HepG2 (cell line): ENCODE data around the gene GH2. TPM values are rescaled to one million over a fixed set of nuclear protein-coding genes. Genes with fewer than 3 reads are reported as not detected.

Source experiments
- ATAD3A ChIP-seq: sonication (generic); formaldehyde crosslinking; IDR thresholded peaks from 2 replicates; pipeline ENCODE4 v1.4.0; 2020; ENCODE audit warnings: missing genetic modification reagents
- BRD4 ChIP-seq: sonication (generic); formaldehyde crosslinking; IDR thresholded peaks from 2 replicates; pipeline ENCODE4 v1.4.0; 2020; ENCODE audit warnings: missing genetic modification reagents
- CEBPG ChIP-seq: IDR thresholded peaks from 2 replicates; pipeline ENCODE4 v1.6.1; 2016
- E2F5 ChIP-seq: sonication (generic); formaldehyde crosslinking; conservative IDR thresholded peaks from 2 replicates; pipeline ENCODE4 v1.4.0; 2020; ENCODE audit warnings: missing genetic modification reagents
- ISX ChIP-seq: sonication (generic); formaldehyde crosslinking; conservative IDR thresholded peaks from 2 replicates; pipeline ENCODE4 v1.5.0; 2020; ENCODE audit warnings: missing genetic modification reagents
- SNAPC2 ChIP-seq: sonication (generic); formaldehyde crosslinking; IDR thresholded peaks from 2 replicates; pipeline ENCODE4 v1.8.1; 2022; ENCODE audit warnings: mild to moderate bottlenecking, missing genetic modification reagents
- SOX6 ChIP-seq, 2 experiments: fragments of 450-650 bp in 1 of 2; sonication (generic) in 1 of 2; formaldehyde crosslinking in 1 of 2; IDR thresholded peaks; 2 replicates each; pipeline versions ENCODE4 v1.4.0 to v1.6.1; 2017 to 2020; ENCODE audit warnings: antibody characterized with exemption in 1 of 2, mild to moderate bottlenecking in 1 of 2, missing genetic modification reagents in 1 of 2
- SYNCRIP ChIP-seq: fragments of 200-400 bp; formaldehyde crosslinking; IDR thresholded peaks from 2 replicates; pipeline ENCODE4 v1.6.1; 2018; ENCODE audit warnings: mild to moderate bottlenecking, low read depth, low read length; ENCODE audit not compliant: insufficient read depth
- TFDP1 ChIP-seq: IDR thresholded peaks from 2 replicates; pipeline ENCODE4 v1.6.1; 2016; ENCODE audit warnings: missing compliant biosample characterization, missing genetic modification reagents, borderline replicate concordance
- ZC3H13 ChIP-seq: sonication (generic); formaldehyde crosslinking; IDR thresholded peaks from 2 replicates; pipeline ENCODE4 v1.8.1; 2023; ENCODE audit warnings: mild to moderate bottlenecking, missing genetic modification reagents, moderate library complexity
- ZKSCAN1 ChIP-seq: fragments of 150-350 bp; IDR thresholded peaks from 2 replicates; pipeline ENCODE4 v1.6.1; 2014; ENCODE audit warnings: low read length
- ZNF343 ChIP-seq: sonication (generic); formaldehyde crosslinking; IDR thresholded peaks from 2 replicates; pipeline ENCODE4 v1.4.0; 2020; ENCODE audit warnings: mild to moderate bottlenecking, missing genetic modification reagents
- ZNF660 ChIP-seq: sonication (generic); formaldehyde crosslinking; IDR thresholded peaks from 2 replicates; pipeline ENCODE4 v1.5.1; 2020; ENCODE audit warnings: mild to moderate bottlenecking, low read depth, missing genetic modification reagents, borderline replicate concordance
- polyA plus RNA-seq, 8 experiments: library from polyadenylated mRNA; depleted of rRNA in 3 of 8; stranded (reverse) in 7 of 8; unstranded in 1 of 8; fragments of >200 nt; fragmentation: Illumina TruSeq in 4 of 8; extraction: Trizol in 4 of 8; gene quantifications; 2 replicates each; pipeline versions ENCODE4 v1.2.1 to v1.2.3, GENCODE V29; 2011 to 2016; ENCODE audit warnings: low read depth in 4 of 8, missing spikeins in 1 of 8, mixed read lengths in 1 of 8; ENCODE audit not compliant: insufficient read depth in 1 of 8
- total RNA-seq, 5 experiments: library from RNA; depleted of rRNA; stranded (reverse); fragments of >200 nt; fragmentation: Illumina TruSeq; extraction: Trizol; gene quantifications; 2 replicates each; pipeline ENCODE4 v1.2.3, GENCODE V29; 2016; ENCODE audit warnings: low read depth in 1 of 5
- TF ChIP-seq, protein P1 (sequence below): sonication (generic); formaldehyde crosslinking; IDR thresholded peaks from 2 replicates; pipeline ENCODE4 v1.4.0; 2020; ENCODE audit warnings: mild to moderate bottlenecking, missing genetic modification reagents
- TF ChIP-seq, protein P2 (sequence below): sonication (generic); formaldehyde crosslinking; IDR thresholded peaks from 2 replicates; pipeline ENCODE4 v1.8.0; 2022; ENCODE audit warnings: missing genetic modification reagents, mild to moderate bottlenecking, moderate library complexity, borderline replicate concordance

GH2 gene
- total and polyA plus RNA-seq, 2 of the 13 experiments (the other 11 are each of a cell fraction or from before 2014, with no cell fraction given): not detected

- TF ChIP-seq, protein P1, sequence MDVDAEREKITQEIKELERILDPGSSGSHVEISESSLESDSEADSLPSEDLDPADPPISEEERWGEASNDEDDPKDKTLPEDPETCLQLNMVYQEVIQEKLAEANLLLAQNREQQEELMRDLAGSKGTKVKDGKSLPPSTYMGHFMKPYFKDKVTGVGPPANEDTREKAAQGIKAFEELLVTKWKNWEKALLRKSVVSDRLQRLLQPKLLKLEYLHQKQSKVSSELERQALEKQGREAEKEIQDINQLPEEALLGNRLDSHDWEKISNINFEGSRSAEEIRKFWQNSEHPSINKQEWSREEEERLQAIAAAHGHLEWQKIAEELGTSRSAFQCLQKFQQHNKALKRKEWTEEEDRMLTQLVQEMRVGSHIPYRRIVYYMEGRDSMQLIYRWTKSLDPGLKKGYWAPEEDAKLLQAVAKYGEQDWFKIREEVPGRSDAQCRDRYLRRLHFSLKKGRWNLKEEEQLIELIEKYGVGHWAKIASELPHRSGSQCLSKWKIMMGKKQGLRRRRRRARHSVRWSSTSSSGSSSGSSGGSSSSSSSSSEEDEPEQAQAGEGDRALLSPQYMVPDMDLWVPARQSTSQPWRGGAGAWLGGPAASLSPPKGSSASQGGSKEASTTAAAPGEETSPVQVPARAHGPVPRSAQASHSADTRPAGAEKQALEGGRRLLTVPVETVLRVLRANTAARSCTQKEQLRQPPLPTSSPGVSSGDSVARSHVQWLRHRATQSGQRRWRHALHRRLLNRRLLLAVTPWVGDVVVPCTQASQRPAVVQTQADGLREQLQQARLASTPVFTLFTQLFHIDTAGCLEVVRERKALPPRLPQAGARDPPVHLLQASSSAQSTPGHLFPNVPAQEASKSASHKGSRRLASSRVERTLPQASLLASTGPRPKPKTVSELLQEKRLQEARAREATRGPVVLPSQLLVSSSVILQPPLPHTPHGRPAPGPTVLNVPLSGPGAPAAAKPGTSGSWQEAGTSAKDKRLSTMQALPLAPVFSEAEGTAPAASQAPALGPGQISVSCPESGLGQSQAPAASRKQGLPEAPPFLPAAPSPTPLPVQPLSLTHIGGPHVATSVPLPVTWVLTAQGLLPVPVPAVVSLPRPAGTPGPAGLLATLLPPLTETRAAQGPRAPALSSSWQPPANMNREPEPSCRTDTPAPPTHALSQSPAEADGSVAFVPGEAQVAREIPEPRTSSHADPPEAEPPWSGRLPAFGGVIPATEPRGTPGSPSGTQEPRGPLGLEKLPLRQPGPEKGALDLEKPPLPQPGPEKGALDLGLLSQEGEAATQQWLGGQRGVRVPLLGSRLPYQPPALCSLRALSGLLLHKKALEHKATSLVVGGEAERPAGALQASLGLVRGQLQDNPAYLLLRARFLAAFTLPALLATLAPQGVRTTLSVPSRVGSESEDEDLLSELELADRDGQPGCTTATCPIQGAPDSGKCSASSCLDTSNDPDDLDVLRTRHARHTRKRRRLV (CRISPR knock-in tag): no peak
- no peak for TF ChIP-seq SYNCRIP
- TF ChIP-seq E2F5 (CRISPR knock-in tag): no peak
- 0 out of 2 replicates have a peak, but pooled peaks have one; percentile 42 for TF ChIP-seq BRD4 (CRISPR knock-in tag)
- TF ChIP-seq CEBPG (CRISPR knock-in tag): no peak
- TF ChIP-seq SOX6 (IDR thresholded peaks at IDR 0.05): no peak
- TF ChIP-seq SOX6 (CRISPR knock-in tag; IDR thresholded peaks at IDR 0.05): no peak
- no peak for TF ChIP-seq ZKSCAN1
- TF ChIP-seq, protein P2, sequence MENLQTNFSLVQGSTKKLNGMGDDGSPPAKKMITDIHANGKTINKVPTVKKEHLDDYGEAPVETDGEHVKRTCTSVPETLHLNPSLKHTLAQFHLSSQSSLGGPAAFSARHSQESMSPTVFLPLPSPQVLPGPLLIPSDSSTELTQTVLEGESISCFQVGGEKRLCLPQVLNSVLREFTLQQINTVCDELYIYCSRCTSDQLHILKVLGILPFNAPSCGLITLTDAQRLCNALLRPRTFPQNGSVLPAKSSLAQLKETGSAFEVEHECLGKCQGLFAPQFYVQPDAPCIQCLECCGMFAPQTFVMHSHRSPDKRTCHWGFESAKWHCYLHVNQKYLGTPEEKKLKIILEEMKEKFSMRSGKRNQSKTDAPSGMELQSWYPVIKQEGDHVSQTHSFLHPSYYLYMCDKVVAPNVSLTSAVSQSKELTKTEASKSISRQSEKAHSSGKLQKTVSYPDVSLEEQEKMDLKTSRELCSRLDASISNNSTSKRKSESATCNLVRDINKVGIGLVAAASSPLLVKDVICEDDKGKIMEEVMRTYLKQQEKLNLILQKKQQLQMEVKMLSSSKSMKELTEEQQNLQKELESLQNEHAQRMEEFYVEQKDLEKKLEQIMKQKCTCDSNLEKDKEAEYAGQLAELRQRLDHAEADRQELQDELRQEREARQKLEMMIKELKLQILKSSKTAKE (CRISPR knock-in tag): no peak
- TF ChIP-seq SNAPC2 (CRISPR knock-in tag): no peak
- no peak for TF ChIP-seq ATAD3A (CRISPR knock-in tag)
- TF ChIP-seq ZNF343 (CRISPR knock-in tag): no peak; the same call in 1 of the 2 replicates
- 0 out of 2 replicates have a peak, but pooled peaks have one; percentile 19 for TF ChIP-seq ISX (CRISPR knock-in tag)
- no peak for TF ChIP-seq ZC3H13 (CRISPR knock-in tag)
- no peak for TF ChIP-seq TFDP1 (CRISPR knock-in tag)
- no peak for TF ChIP-seq ZNF660 (CRISPR knock-in tag)
These were observed 40.2 kb downstream of the GH2 start (continued) for GRCh38 chr17:63841350-63842172.
